H9 (cell line): ENCODE data around the gene CDH15. TPM values are rescaled to one million over a fixed set of nuclear protein-coding genes. Genes with fewer than 3 reads are reported as not detected.

ENCODE experiments used
- DNase-seq: peaks from one replicate; pipeline ENCODE4 v3.0.0-alpha.2; 2017
- H2AFZ ChIP-seq: one replicate; pipeline ENCODE4 v1.6.1; 2013; ENCODE audit warnings: mild to moderate bottlenecking, low read length, control low read depth, moderate library complexity
- H2AK5ac ChIP-seq: 2 replicates; pipeline ENCODE4 v1.6.1; 2013; ENCODE audit warnings: low read length, control low read depth, mixed read lengths; ENCODE audit not compliant: insufficient read length
- H2BK120ac ChIP-seq: one replicate; pipeline ENCODE4 v1.6.1; 2013; ENCODE audit warnings: low read depth, mild to moderate bottlenecking, low read length, control low read depth, inconsistent platforms; ENCODE audit not compliant: poor library complexity, severe bottlenecking
- H2BK12ac ChIP-seq: 2 replicates; pipeline ENCODE4 v1.6.1; 2013; ENCODE audit warnings: low read length, control low read depth, mixed read lengths, low read depth; ENCODE audit not compliant: insufficient read length
- H2BK15ac ChIP-seq: 2 replicates; pipeline ENCODE4 v1.6.1; 2013; ENCODE audit warnings: low read depth, low read length, control low read depth
- H2BK20ac ChIP-seq: one replicate; pipeline ENCODE4 v1.6.1; 2013; ENCODE audit warnings: low read depth, mild to moderate bottlenecking, low read length, control low read depth, inconsistent platforms; ENCODE audit not compliant: poor library complexity, severe bottlenecking
- H2BK5ac ChIP-seq: 2 replicates; pipeline ENCODE4 v1.6.1; 2013; ENCODE audit warnings: low read length, control low read depth, mixed read lengths; ENCODE audit not compliant: insufficient read length
- H3K14ac ChIP-seq: 2 replicates; pipeline ENCODE4 v1.6.1; 2013; ENCODE audit warnings: low read length, control low read depth; ENCODE audit not compliant: insufficient read depth
- H3K18ac ChIP-seq: 2 replicates; pipeline ENCODE4 v1.6.1; 2013; ENCODE audit warnings: low read depth, mild to moderate bottlenecking, mixed read lengths, low read length, control low read depth; ENCODE audit not compliant: insufficient read length
- H3K23ac ChIP-seq: 2 replicates; pipeline ENCODE4 v1.6.1; 2013; ENCODE audit warnings: low read length, control low read depth, mixed read lengths, low read depth; ENCODE audit not compliant: insufficient read length
- H3K23me2 ChIP-seq: 2 replicates; pipeline ENCODE4 v1.6.1; 2013; ENCODE audit warnings: low read depth, mild to moderate bottlenecking, mixed read lengths, low read length, control low read depth; ENCODE audit not compliant: insufficient read length, poor library complexity, severe bottlenecking
- H3K27ac ChIP-seq: 2 replicates; pipeline ENCODE4 v1.5.1; 2013; ENCODE audit warnings: low read length, control low read depth, mixed read lengths, low read depth; ENCODE audit not compliant: insufficient read length
- H3K27me3 ChIP-seq: 2 replicates; pipeline ENCODE4 v1.6.1; 2013; ENCODE audit warnings: low read length, control low read depth, inconsistent platforms; ENCODE audit not compliant: insufficient read depth
- H3K4ac ChIP-seq: 2 replicates; pipeline ENCODE4 v1.6.1; 2013; ENCODE audit warnings: low read depth, mild to moderate bottlenecking, control low read depth, inconsistent platforms, low read length, moderate library complexity
- H3K4me1 ChIP-seq: 2 replicates; pipeline ENCODE4 v1.6.1; 2013; ENCODE audit warnings: low read length, control low read depth, inconsistent platforms; ENCODE audit not compliant: insufficient read depth
- H3K4me2 ChIP-seq: 2 replicates; pipeline ENCODE4 v1.6.1; 2013; ENCODE audit warnings: low read length, control low read depth, mixed read lengths; ENCODE audit not compliant: insufficient read length, insufficient read depth
- H3K56ac ChIP-seq: 2 replicates; pipeline ENCODE4 v1.6.1; 2013; ENCODE audit warnings: low read depth, mild to moderate bottlenecking, mixed read lengths, low read length, control low read depth; ENCODE audit not compliant: insufficient read length
- H3K79me1 ChIP-seq: 2 replicates; pipeline ENCODE4 v1.6.1; 2013; ENCODE audit warnings: low read depth, mild to moderate bottlenecking, moderate library complexity, low read length, control low read depth, inconsistent platforms; ENCODE audit not compliant: insufficient read depth, poor library complexity, severe bottlenecking
- H3K79me2 ChIP-seq: 2 replicates; pipeline ENCODE4 v1.6.1; 2013; ENCODE audit warnings: low read length, control low read depth, inconsistent platforms; ENCODE audit not compliant: insufficient read depth
- H3K9ac ChIP-seq: 2 replicates; pipeline ENCODE4 v1.6.1; 2013; ENCODE audit warnings: low read length, control low read depth, mixed read lengths; ENCODE audit not compliant: insufficient read length; ENCODE audit errors: extremely low read depth
- H3K9me3 ChIP-seq: one replicate; pipeline ENCODE4 v1.6.1; 2013; ENCODE audit warnings: low read depth, low read length, inconsistent platforms; ENCODE audit not compliant: control insufficient read depth
- H3T11ph ChIP-seq: one replicate; pipeline ENCODE4 v1.6.1; 2013; ENCODE audit warnings: mild to moderate bottlenecking, low read length, control low read depth, inconsistent platforms
- H4K20me1 ChIP-seq: one replicate; pipeline ENCODE4 v1.6.1; 2013; ENCODE audit not compliant: control insufficient read depth, insufficient read length, insufficient read depth
- H4K5ac ChIP-seq: 2 replicates; pipeline ENCODE4 v1.6.1; 2013; ENCODE audit warnings: low read depth, mild to moderate bottlenecking, mixed read lengths, low read length, control low read depth; ENCODE audit not compliant: insufficient read length
- H4K8ac ChIP-seq: replicated peaks from 2 replicates; pipeline ENCODE4 v1.6.1; 2013; ENCODE audit warnings: low read length, control low read depth, mixed read lengths, low read depth; ENCODE audit not compliant: insufficient read length
- H4K91ac ChIP-seq: 2 replicates; pipeline ENCODE4 v1.6.1; 2013; ENCODE audit warnings: low read depth, mild to moderate bottlenecking, moderate library complexity, mixed read lengths, low read length, control low read depth; ENCODE audit not compliant: insufficient read length
- H3K27ac Mint-ChIP-seq, 3 experiments: 2 replicates in 2 of 3; 3 replicates in 1 of 3; pipeline ENCODE4 v1.8.0; 2020 to 2021; ENCODE audit warnings: mixed read lengths in 3 of 3, mild to moderate bottlenecking in 1 of 3, moderate library complexity in 1 of 3
- H3K27me3 Mint-ChIP-seq: 2 replicates; pipeline ENCODE4 v1.8.0; 2021; ENCODE audit warnings: low read depth, mild to moderate bottlenecking, moderate library complexity, mixed read lengths
- H3K36me3 Mint-ChIP-seq, 3 experiments: 2 replicates in 2 of 3; 3 replicates in 1 of 3; pipeline ENCODE4 v1.8.0; 2020 to 2021; ENCODE audit warnings: low read depth in 3 of 3, mixed read lengths in 3 of 3; ENCODE audit not compliant: insufficient read depth in 1 of 3
- H3K4me1 Mint-ChIP-seq, 2 experiments: 2 replicates each; pipeline ENCODE4 v1.8.0; 2020; ENCODE audit warnings: mixed read lengths in 2 of 2
- H3K4me3 Mint-ChIP-seq, 2 experiments: 2 replicates in 1 of 2; 3 replicates in 1 of 2; pipeline ENCODE4 v1.8.0; 2020 to 2021; ENCODE audit warnings: mild to moderate bottlenecking in 2 of 2, mixed read lengths in 2 of 2, moderate library complexity in 1 of 2
- H3K9me3 Mint-ChIP-seq, 2 experiments: 2 replicates in 1 of 2; 3 replicates in 1 of 2; pipeline ENCODE4 v1.8.0; 2020; ENCODE audit warnings: mild to moderate bottlenecking in 2 of 2, mixed read lengths in 2 of 2, moderate library complexity in 1 of 2
- CTCF ChIP-seq: fragments of 200-600 bp; sonication (generic); conservative IDR thresholded peaks from 3 replicates; pipeline ENCODE4 v1.8.0; 2021; ENCODE audit warnings: antibody characterized with exemption, mild to moderate bottlenecking
- WGBS: extraction: QIAGEN DNeasy Blood & Tissue Kit; methylation state at CpG from one replicate; pipeline ENCODE4 v1.1.7; 2013; ENCODE audit warnings: missing lambda C conversion rate, low lambda C conversion rate, mixed read lengths; ENCODE audit not compliant: insufficient read length; ENCODE audit errors: extremely low coverage; 5-methylcytosine and 5-hydroxymethylcytosine counted together
- total RNA-seq: library from RNA; stranded (reverse); gene quantifications from 2 replicates; pipeline ENCODE4 v1.2.1, GENCODE V29; 2021

Gene CDH15
- total RNA-seq, 1 experiment from 2014 or later: 0.28 TPM

GRCh38 chr16:89136931-89137330 is 34.6 kb upstream of the CDH15 start:
- Mint-ChIP-seq H3K27me3 (no peaks in the 10 kb centered on the region; the same call in 1 of the 2 replicates), H3K9me3 (no peaks in the 10 kb centered on the region), H3K36me3 (peaks cover 8 to 28% (median 22%) of the 10 kb centered on the region in 3 experiments), H3K27ac (no peak overlapping the region), H3K4me1 (peaks cover 3 to 6% of the 10 kb centered on the region in 2 experiments; a peak in 3 of 4 replicates), H3K4me3 (no peak overlapping the region)
- Histone ChIP-seq H3K4me1 (no peaks in the 10 kb centered on the region), H3K14ac (no peak overlapping the region), H4K20me1 (no peaks in the 10 kb centered on the region), H2BK120ac (no peak overlapping the region), H4K91ac (no peak overlapping the region), H2AK5ac (no peak overlapping the region), H3K79me2 (no peaks in the 10 kb centered on the region), H3K4me2 (no peak overlapping the region), H2AFZ (no peak overlapping the region), H3K79me1 (no peaks in the 10 kb centered on the region), H3K9ac (no peak overlapping the region), H3K9me3 (no peaks in the 10 kb centered on the region), H3K27me3 (no peaks in the 10 kb centered on the region), H2BK12ac (no peak overlapping the region), H2BK15ac (no peak overlapping the region), H3K18ac (no peak overlapping the region), H3K23ac (no peak overlapping the region), H3K56ac (no peak overlapping the region), H4K5ac (no peak overlapping the region), H3K4ac (no peak overlapping the region), H3T11ph (no peak overlapping the region), H2BK5ac (no peak overlapping the region), H3K23me2 (no peaks in the 10 kb centered on the region), H4K8ac (no peak overlapping the region), H2BK20ac (no peak overlapping the region), H3K27ac (no peak overlapping the region)
- no peak for TF ChIP-seq CTCF
- no peak for DNase-seq
- WGBS: no CpG with 5 or more reads among the region's 17 CpGs
